C4-2B (cell line): Measurements from ENCODE around the gene PLCG2.

Experiments
- ZFX ChIP-seq: fragments of 450-650 bp; IDR thresholded peaks from 2 replicates; pipeline ENCODE4 v1.6.1; 2017
- TF ChIP-seq, protein P1 (sequence below): fragments of 450-650 bp; conservative IDR thresholded peaks from 2 replicates; pipeline ENCODE4 v1.5.1; 2017; ENCODE audit warnings: mild to moderate bottlenecking

- TF ChIP-seq, protein P1, sequence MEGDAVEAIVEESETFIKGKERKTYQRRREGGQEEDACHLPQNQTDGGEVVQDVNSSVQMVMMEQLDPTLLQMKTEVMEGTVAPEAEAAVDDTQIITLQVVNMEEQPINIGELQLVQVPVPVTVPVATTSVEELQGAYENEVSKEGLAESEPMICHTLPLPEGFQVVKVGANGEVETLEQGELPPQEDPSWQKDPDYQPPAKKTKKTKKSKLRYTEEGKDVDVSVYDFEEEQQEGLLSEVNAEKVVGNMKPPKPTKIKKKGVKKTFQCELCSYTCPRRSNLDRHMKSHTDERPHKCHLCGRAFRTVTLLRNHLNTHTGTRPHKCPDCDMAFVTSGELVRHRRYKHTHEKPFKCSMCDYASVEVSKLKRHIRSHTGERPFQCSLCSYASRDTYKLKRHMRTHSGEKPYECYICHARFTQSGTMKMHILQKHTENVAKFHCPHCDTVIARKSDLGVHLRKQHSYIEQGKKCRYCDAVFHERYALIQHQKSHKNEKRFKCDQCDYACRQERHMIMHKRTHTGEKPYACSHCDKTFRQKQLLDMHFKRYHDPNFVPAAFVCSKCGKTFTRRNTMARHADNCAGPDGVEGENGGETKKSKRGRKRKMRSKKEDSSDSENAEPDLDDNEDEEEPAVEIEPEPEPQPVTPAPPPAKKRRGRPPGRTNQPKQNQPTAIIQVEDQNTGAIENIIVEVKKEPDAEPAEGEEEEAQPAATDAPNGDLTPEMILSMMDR = no peak
- no peak for TF ChIP-seq ZFX
Measured at GRCh38 chr16:81883235-81883634, 104.1 kb downstream of the PLCG2 start.
